Osteoblast (primary cell): ENCODE results near the gene BARD1. TPM values are rescaled to one million over a fixed set of nuclear protein-coding genes. Genes with fewer than 3 reads are reported as not detected.

Experiments
- DNase-seq: peaks from one replicate; pipeline ENCODE4 v3.0.0; 2011; ENCODE audit warnings: low spot score, mixed read lengths; ENCODE audit not compliant: insufficient read length; ENCODE audit errors: missing footprints
- H2AFZ ChIP-seq: 2 replicates; pipeline ENCODE4 v1.6.0; 2011; ENCODE audit warnings: mild to moderate bottlenecking, low read length
- H3K27ac ChIP-seq: 2 replicates; pipeline ENCODE4 v1.5.1; 2011; ENCODE audit warnings: mild to moderate bottlenecking, low read depth, low read length, moderate library complexity
- H3K27me3 ChIP-seq: 2 replicates; pipeline ENCODE4 v1.6.0; 2012; ENCODE audit warnings: mild to moderate bottlenecking, control low read depth, inconsistent platforms, low read length, moderate library complexity; ENCODE audit not compliant: insufficient read depth
- H3K36me3 ChIP-seq: 2 replicates; pipeline ENCODE4 v1.5.1; 2011; ENCODE audit warnings: mild to moderate bottlenecking, low read length, control low read depth, moderate library complexity; ENCODE audit not compliant: insufficient read depth
- H3K4me1 ChIP-seq: 2 replicates; pipeline ENCODE4 v1.5.1; 2011; ENCODE audit warnings: mild to moderate bottlenecking, low read length, control low read depth, moderate library complexity; ENCODE audit not compliant: insufficient read depth
- H3K4me2 ChIP-seq: 2 replicates; pipeline ENCODE4 v1.6.0; 2011; ENCODE audit warnings: mild to moderate bottlenecking, low read length; ENCODE audit not compliant: insufficient read depth
- H3K4me3 ChIP-seq: fragments of 200-600 bp; sonication (generic); 3 replicates; pipeline ENCODE4 v1.5.1; 2012; ENCODE audit warnings: mild to moderate bottlenecking, low read length, inconsistent platforms; ENCODE audit not compliant: insufficient read depth
- H3K79me2 ChIP-seq: 2 replicates; pipeline ENCODE4 v1.6.0; 2012; ENCODE audit warnings: mild to moderate bottlenecking, low read length, control low read depth, inconsistent platforms; ENCODE audit not compliant: insufficient read depth
- H3K9me3 ChIP-seq: 2 replicates; pipeline ENCODE4 v1.5.1; 2011; ENCODE audit warnings: low read depth, low read length, control low read depth
- H4K20me1 ChIP-seq: 2 replicates; pipeline ENCODE4 v1.6.0; 2012; ENCODE audit warnings: mild to moderate bottlenecking, low read length, control low read depth; ENCODE audit not compliant: insufficient read depth
- total RNA-seq: library from RNA; depleted of rRNA; stranded (reverse); fragments of >200 nt; gene quantifications from 2 replicates; pipeline ENCODE4 v1.2.3, GENCODE V29; 2012
- TF ChIP-seq, protein P1 (sequence below): IDR thresholded peaks from 2 replicates; pipeline ENCODE4 v1.5.1; 2011; ENCODE audit warnings: mild to moderate bottlenecking, low read depth, low read length, moderate library complexity; ENCODE audit errors: extremely low read depth

Gene BARD1
- total RNA-seq, 1 donor, result 18.5 TPM

DNA sequence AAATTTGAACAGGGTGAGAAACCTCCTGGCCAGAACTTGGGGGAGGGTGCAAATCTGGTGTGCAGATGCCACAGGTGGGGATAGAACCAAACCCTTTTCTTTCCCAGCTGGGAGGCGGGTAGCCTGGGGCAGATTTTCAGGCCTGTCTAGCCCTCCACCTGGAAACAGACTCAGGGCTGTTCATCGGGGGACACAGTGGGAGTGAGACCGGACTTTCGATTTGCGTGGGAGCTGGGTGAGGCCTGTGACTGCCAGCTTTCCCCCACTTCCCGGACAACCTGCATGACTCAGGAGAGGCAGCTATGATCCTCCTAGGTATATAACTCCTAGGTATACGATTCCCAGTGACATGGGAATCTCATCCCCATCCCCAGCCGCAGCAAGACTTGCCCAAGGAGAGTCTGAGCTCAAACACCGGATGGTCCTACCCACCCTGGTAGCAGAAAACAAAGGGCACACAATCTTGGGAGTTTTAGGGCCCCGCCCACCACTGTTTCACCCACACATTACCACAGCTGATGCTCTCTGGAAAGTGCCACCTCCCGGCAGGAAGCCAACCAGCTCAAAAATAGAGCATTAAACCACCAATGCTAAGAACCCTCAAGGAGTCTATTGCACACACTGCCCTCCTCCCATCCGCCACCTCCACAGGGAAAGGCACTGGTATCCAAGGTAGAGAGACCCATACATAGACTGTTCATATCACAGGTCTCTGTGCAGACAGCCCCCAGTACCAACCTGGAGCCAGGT lies 92.5 kb downstream of the BARD1 start:
- Histone ChIP-seq H3K27me3 (no peaks in the 10 kb centered on the region), H3K79me2 (no peaks in the 10 kb centered on the region), H3K4me2 (no peak overlapping the region), H4K20me1 (no peaks in the 10 kb centered on the region), H3K27ac (no peak overlapping the region), H3K36me3 (no peaks in the 10 kb centered on the region), H2AFZ (no peak overlapping the region), H3K9me3 (no peaks in the 10 kb centered on the region), H3K4me3 (no peak overlapping the region), H3K4me1 (no peaks in the 10 kb centered on the region)
- TF ChIP-seq, protein P1, sequence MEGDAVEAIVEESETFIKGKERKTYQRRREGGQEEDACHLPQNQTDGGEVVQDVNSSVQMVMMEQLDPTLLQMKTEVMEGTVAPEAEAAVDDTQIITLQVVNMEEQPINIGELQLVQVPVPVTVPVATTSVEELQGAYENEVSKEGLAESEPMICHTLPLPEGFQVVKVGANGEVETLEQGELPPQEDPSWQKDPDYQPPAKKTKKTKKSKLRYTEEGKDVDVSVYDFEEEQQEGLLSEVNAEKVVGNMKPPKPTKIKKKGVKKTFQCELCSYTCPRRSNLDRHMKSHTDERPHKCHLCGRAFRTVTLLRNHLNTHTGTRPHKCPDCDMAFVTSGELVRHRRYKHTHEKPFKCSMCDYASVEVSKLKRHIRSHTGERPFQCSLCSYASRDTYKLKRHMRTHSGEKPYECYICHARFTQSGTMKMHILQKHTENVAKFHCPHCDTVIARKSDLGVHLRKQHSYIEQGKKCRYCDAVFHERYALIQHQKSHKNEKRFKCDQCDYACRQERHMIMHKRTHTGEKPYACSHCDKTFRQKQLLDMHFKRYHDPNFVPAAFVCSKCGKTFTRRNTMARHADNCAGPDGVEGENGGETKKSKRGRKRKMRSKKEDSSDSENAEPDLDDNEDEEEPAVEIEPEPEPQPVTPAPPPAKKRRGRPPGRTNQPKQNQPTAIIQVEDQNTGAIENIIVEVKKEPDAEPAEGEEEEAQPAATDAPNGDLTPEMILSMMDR, result no peak
- DNase-seq, result no peak

GRCh38 chr2:214715025-214715424 lies 94.5 kb downstream of the BARD1 start:
- no peak overlapping the region for H3K4me2 ChIP-seq
- no peak for DNase-seq
- TF ChIP-seq, protein P1, result no peak
- H3K36me3 ChIP-seq, result no peaks in the 10 kb centered on the region
- H3K4me1 ChIP-seq, result no peaks in the 10 kb centered on the region
- H3K79me2 ChIP-seq, result no peaks in the 10 kb centered on the region
- H3K9me3 ChIP-seq, result no peaks in the 10 kb centered on the region
- no peak overlapping the region for H3K27ac ChIP-seq
- no peaks in the 10 kb centered on the region for H4K20me1 ChIP-seq
- H3K4me3 ChIP-seq, result no peak overlapping the region
- no peaks in the 10 kb centered on the region for H3K27me3 ChIP-seq
- no peak overlapping the region for H2AFZ ChIP-seq

- no peaks in the 10 kb centered on the region for H4K20me1 ChIP-seq
- DNase-seq, result no peak
- H3K79me2 ChIP-seq, result no peaks in the 10 kb centered on the region
Observed at GRCh38 chr2:214713080-214713830, 96.2 kb downstream of the BARD1 start.

More at GRCh38 chr2:214713080-214713830, 96.2 kb downstream of the BARD1 start:
- TF ChIP-seq, protein P1, result no peak
- Histone ChIP-seq H3K27ac (no peak overlapping the region), H3K36me3 (no peaks in the 10 kb centered on the region), H3K9me3 (no peaks in the 10 kb centered on the region), H3K4me2 (no peak overlapping the region), H3K27me3 (no peaks in the 10 kb centered on the region), H2AFZ (no peak overlapping the region), H3K4me3 (no peak overlapping the region), H3K4me1 (no peaks in the 10 kb centered on the region)
